ENCODE results near the gene CRHR1.

Gene CRHR1

DNA sequence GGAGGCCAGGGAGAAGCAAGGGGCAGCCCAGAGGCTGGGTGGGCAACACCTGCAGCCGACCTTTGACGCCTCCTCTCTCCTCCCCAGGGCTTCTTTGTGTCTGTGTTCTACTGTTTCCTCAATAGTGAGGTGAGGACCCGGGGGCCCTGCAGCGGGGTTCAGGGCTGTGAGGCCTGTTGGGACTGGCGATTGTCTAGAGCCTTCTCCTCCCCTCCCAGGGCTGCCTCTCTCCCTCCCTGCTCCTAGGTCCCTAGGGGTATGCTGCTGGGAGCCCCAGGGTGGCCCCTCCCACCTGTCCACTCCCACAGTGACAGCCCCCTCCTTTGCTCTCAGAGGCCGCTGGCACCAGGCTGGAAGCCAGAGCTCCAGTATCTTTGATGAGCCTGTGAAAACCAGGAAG, 49.8 kb downstream of the CRHR1 start:
- TF ChIP-seq, protein P1, sequence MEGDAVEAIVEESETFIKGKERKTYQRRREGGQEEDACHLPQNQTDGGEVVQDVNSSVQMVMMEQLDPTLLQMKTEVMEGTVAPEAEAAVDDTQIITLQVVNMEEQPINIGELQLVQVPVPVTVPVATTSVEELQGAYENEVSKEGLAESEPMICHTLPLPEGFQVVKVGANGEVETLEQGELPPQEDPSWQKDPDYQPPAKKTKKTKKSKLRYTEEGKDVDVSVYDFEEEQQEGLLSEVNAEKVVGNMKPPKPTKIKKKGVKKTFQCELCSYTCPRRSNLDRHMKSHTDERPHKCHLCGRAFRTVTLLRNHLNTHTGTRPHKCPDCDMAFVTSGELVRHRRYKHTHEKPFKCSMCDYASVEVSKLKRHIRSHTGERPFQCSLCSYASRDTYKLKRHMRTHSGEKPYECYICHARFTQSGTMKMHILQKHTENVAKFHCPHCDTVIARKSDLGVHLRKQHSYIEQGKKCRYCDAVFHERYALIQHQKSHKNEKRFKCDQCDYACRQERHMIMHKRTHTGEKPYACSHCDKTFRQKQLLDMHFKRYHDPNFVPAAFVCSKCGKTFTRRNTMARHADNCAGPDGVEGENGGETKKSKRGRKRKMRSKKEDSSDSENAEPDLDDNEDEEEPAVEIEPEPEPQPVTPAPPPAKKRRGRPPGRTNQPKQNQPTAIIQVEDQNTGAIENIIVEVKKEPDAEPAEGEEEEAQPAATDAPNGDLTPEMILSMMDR (IDR thresholded peaks at IDR 0.05; ENCODE audit: control insufficient read depth, extremely low read depth, insufficient read depth) = no peak
- no peak overlapping the region for H3K4me3 ChIP-seq (ENCODE audit: low read depth, low read length)
- DNase-seq (ENCODE audit: low read depth) = no peak

DNA sequence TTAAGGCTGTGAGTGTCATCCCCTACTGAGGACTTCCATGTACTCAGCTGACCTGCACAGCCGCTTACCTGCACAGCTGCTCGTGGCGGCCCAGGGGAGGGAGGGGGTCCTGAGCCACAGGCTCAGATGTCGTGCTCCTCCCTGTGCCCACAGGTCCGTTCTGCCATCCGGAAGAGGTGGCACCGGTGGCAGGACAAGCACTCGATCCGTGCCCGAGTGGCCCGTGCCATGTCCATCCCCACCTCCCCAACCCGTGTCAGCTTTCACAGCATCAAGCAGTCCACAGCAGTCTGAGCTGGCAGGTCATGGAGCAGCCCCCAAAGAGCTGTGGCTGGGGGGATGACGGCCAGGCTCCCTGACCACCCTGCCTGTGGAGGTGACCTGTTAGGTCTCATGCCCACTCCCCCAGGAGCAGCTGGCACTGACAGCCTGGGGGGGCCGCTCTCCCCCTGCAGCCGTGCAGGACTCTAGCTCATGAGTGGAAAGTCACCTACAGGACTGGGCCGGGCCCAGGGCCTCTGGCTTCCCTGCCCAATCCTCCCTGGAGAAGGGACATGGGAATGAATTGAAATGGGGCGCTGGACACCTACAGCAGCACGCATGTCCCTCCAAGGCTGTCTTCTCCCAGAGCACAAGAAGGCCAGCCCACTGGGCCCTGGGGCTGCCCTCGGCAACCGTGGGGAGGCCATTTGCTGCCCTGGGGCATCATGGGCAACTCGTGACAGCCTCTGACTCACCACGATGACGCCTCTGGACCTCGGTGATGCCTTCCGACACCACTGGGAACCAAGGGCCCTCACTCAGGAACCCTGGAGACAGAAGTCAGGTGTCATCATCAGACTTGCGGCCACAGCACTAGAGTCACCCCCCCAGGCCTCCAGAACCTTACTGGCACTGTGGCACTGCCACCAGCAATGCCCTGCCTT, 50.6 kb downstream of the CRHR1 start:
- no peak for DNase-seq (ENCODE audit: low read depth)
- H3K4me3 ChIP-seq (ENCODE audit: low read depth, low read length) = no peak overlapping the region
- TF ChIP-seq, protein P1 (IDR thresholded peaks at IDR 0.05; ENCODE audit: control insufficient read depth, extremely low read depth, insufficient read depth) = no peak

DNA sequence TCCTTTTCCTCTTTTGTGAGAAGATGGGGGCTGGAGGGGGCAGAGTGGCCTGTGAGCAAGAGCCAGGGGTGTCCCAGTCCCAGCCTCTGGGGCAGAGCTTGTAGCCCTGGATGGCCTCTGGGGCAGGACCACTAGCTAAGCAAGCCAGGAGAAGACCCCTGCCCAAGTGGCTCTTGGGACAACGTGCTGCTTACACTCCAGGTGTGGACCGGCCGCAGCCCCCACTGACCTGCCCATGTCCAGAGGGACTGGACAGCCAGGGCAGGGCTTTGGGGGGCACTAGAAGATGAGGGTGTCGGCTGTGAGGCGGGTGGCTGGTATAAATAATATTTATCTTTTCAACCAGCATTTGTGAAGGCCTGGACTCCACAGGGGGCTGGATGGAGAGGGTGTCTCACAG, 51.4 kb downstream of the CRHR1 start:
- H3K4me3 ChIP-seq (ENCODE audit: low read depth, low read length) = no peak overlapping the region
- DNase-seq (ENCODE audit: low read depth) = no peak
- TF ChIP-seq, protein P1 (IDR thresholded peaks at IDR 0.05; ENCODE audit: control insufficient read depth, extremely low read depth, insufficient read depth) = no peak

DNA sequence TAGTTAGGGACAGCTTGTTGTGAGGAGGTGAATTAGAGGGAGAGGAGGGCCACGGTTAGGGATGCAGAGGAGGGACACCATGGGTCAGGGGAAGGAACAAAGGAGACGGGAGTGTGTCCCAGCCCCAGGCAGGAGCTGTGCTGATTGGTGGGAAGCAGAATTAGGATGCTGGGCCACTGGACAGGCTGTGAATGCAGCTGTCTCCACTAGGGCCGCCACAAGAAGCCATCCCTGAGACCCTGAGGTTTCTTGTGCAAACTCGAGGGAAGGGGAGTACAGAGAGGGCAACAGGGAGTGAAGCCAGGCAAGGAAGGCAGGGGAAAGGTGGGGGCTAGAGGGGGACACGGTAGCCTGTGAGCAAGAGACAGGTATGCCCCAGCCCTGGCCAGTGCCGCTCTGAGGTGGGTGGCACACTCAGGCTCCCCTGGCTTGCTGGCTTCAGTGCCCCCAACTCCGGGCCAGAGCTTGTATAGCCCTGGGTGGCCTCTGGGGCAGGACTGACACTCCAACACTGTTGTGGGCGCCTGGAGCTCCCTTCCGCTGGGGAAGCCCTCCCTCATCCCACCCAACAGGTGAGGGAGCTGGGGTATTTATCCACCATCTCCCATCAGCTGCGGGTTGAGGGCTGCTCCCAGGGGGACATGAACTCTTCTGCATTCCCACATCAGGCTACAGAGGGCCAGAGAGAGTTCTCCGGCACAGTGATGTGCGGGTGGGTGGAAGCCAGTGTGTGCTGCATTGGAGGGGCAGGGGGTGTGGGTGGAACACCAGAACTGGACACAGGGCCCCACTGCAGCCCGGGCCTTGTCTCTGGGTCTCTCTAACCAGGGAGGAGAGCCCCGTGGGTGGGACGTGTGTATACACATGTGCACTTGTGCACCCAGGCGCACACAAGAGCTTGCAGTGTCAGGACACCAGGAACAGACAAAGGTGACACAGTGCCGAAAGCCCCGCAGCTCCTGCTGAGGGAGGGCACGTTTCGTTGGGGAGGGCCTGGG, 52.2 kb downstream of the CRHR1 start:
- no peak for DNase-seq (ENCODE audit: low read depth)
- H3K4me3 ChIP-seq (ENCODE audit: low read depth, low read length) = no peak overlapping the region
- TF ChIP-seq, protein P1 (IDR thresholded peaks at IDR 0.05; ENCODE audit: control insufficient read depth, extremely low read depth, insufficient read depth) = no peak

DNA sequence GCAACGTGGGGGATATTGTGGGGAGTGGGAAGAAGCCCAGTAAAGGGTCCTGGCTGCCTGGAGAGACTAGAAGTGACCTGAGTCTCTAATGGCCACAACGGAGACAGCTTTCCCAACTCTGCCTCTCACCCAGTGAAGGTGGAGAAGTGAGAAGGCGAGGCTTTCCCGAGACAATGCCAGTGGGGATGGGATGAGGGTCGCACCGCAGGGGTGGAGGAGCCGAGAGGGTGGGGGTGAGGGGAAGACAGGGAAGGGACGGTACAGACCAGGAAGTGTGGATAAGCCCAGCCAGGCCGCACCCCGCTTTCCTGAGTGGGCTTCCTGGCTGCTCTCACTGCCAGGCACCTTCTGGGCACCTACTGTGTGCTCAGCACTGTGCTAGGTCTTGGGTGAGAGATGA, 53.1 kb downstream of the CRHR1 start:
- H3K4me3 ChIP-seq (ENCODE audit: low read depth, low read length) = no peak overlapping the region
- TF ChIP-seq, protein P1 (IDR thresholded peaks at IDR 0.05; ENCODE audit: control insufficient read depth, extremely low read depth, insufficient read depth) = no peak

DNA sequence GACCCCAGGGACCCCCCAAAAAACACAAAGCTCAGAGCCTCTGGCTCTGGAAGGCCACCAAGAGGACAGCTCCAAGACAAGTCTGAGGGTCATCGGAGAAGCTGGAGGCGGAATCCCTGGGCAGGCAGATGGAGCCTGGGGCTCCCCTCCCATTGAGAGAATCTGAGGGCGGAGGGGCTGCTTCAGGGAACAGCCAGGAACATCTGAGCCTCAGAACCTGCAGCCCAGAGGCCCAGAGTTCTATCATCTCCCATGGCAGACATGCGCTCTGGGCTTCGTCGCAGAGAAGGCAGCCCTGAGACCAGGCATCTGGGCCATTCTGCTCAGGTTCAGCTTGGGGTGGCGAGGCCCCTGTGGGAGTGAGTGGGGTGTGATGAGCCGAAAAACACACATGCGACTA, 53.5 kb downstream of the CRHR1 start:
- no peak overlapping the region for H3K4me3 ChIP-seq (ENCODE audit: low read depth, low read length)
- TF ChIP-seq, protein P1 (IDR thresholded peaks at IDR 0.05; ENCODE audit: control insufficient read depth, extremely low read depth, insufficient read depth) = no peak
- no peak for DNase-seq (ENCODE audit: low read depth)

More for the DNA sequence above, 53.1 kb downstream of the CRHR1 start:
- DNase-seq (ENCODE audit: low read depth) = no peak
